GM12873 (cell line): ENCODE results near the gene DIAPH1.

Experiments used
- CTCF ChIP-seq: IDR thresholded peaks from 2 replicates; pipeline ENCODE4 v1.5.1; 2012; ENCODE audit warnings: low read depth, mild to moderate bottlenecking, moderate library complexity, low read length, control low read depth; ENCODE audit not compliant: insufficient read depth; ENCODE audit errors: missing control alignments

Gene DIAPH1

GRCh38 chr5:141649056-141649688, 30.4 kb upstream of the DIAPH1 start:
- no peak for TF ChIP-seq CTCF

GRCh38 chr5:141647851-141648250, 29.1 kb upstream of the DIAPH1 start:
- no peak for TF ChIP-seq CTCF

- TF ChIP-seq CTCF, result no peak
These were observed 28.4 kb upstream of the DIAPH1 start for GRCh38 chr5:141647242-141647641.

- TF ChIP-seq CTCF, result no peak
These were observed 27.2 kb upstream of the DIAPH1 start for GRCh38 chr5:141646026-141646425.

- peak; percentile 39 for TF ChIP-seq CTCF
These were observed 23.0 kb upstream of the DIAPH1 start for GRCh38 chr5:141641634-141642267.

GRCh38 chr5:141640698-141641097, 21.9 kb upstream of the DIAPH1 start:
- TF ChIP-seq CTCF, result no peak

GRCh38 chr5:141640051-141640415, 21.2 kb upstream of the DIAPH1 start:
- no peak for TF ChIP-seq CTCF
